H9 (cell line): ENCODE results near the gene PDCD4. TPM values are rescaled to one million over a fixed set of nuclear protein-coding genes. Genes with fewer than 3 reads are reported as not detected.

ENCODE experiments used
- DNase-seq: peaks from one replicate; pipeline ENCODE4 v3.0.0-alpha.2; 2017
- H2AFZ ChIP-seq: one replicate; pipeline ENCODE4 v1.6.1; 2013; ENCODE audit warnings: mild to moderate bottlenecking, low read length, control low read depth, moderate library complexity
- H2AK5ac ChIP-seq: 2 replicates; pipeline ENCODE4 v1.6.1; 2013; ENCODE audit warnings: low read length, control low read depth, mixed read lengths; ENCODE audit not compliant: insufficient read length
- H2BK120ac ChIP-seq: one replicate; pipeline ENCODE4 v1.6.1; 2013; ENCODE audit warnings: low read depth, mild to moderate bottlenecking, low read length, control low read depth, inconsistent platforms; ENCODE audit not compliant: poor library complexity, severe bottlenecking
- H2BK12ac ChIP-seq: 2 replicates; pipeline ENCODE4 v1.6.1; 2013; ENCODE audit warnings: low read length, control low read depth, mixed read lengths, low read depth; ENCODE audit not compliant: insufficient read length
- H2BK15ac ChIP-seq: 2 replicates; pipeline ENCODE4 v1.6.1; 2013; ENCODE audit warnings: low read depth, low read length, control low read depth
- H2BK20ac ChIP-seq: one replicate; pipeline ENCODE4 v1.6.1; 2013; ENCODE audit warnings: low read depth, mild to moderate bottlenecking, low read length, control low read depth, inconsistent platforms; ENCODE audit not compliant: poor library complexity, severe bottlenecking
- H2BK5ac ChIP-seq: 2 replicates; pipeline ENCODE4 v1.6.1; 2013; ENCODE audit warnings: low read length, control low read depth, mixed read lengths; ENCODE audit not compliant: insufficient read length
- H3K14ac ChIP-seq: 2 replicates; pipeline ENCODE4 v1.6.1; 2013; ENCODE audit warnings: low read length, control low read depth; ENCODE audit not compliant: insufficient read depth
- H3K18ac ChIP-seq: 2 replicates; pipeline ENCODE4 v1.6.1; 2013; ENCODE audit warnings: low read depth, mild to moderate bottlenecking, mixed read lengths, low read length, control low read depth; ENCODE audit not compliant: insufficient read length
- H3K23ac ChIP-seq: 2 replicates; pipeline ENCODE4 v1.6.1; 2013; ENCODE audit warnings: low read length, control low read depth, mixed read lengths, low read depth; ENCODE audit not compliant: insufficient read length
- H3K23me2 ChIP-seq: 2 replicates; pipeline ENCODE4 v1.6.1; 2013; ENCODE audit warnings: low read depth, mild to moderate bottlenecking, mixed read lengths, low read length, control low read depth; ENCODE audit not compliant: insufficient read length, poor library complexity, severe bottlenecking
- H3K27ac ChIP-seq: 2 replicates; pipeline ENCODE4 v1.5.1; 2013; ENCODE audit warnings: low read length, control low read depth, mixed read lengths, low read depth; ENCODE audit not compliant: insufficient read length
- H3K27me3 ChIP-seq: 2 replicates; pipeline ENCODE4 v1.6.1; 2013; ENCODE audit warnings: low read length, control low read depth, inconsistent platforms; ENCODE audit not compliant: insufficient read depth
- H3K4ac ChIP-seq: 2 replicates; pipeline ENCODE4 v1.6.1; 2013; ENCODE audit warnings: low read depth, mild to moderate bottlenecking, control low read depth, inconsistent platforms, low read length, moderate library complexity
- H3K4me1 ChIP-seq: 2 replicates; pipeline ENCODE4 v1.6.1; 2013; ENCODE audit warnings: low read length, control low read depth, inconsistent platforms; ENCODE audit not compliant: insufficient read depth
- H3K4me2 ChIP-seq: 2 replicates; pipeline ENCODE4 v1.6.1; 2013; ENCODE audit warnings: low read length, control low read depth, mixed read lengths; ENCODE audit not compliant: insufficient read length, insufficient read depth
- H3K56ac ChIP-seq: 2 replicates; pipeline ENCODE4 v1.6.1; 2013; ENCODE audit warnings: low read depth, mild to moderate bottlenecking, mixed read lengths, low read length, control low read depth; ENCODE audit not compliant: insufficient read length
- H3K79me1 ChIP-seq: 2 replicates; pipeline ENCODE4 v1.6.1; 2013; ENCODE audit warnings: low read depth, mild to moderate bottlenecking, moderate library complexity, low read length, control low read depth, inconsistent platforms; ENCODE audit not compliant: insufficient read depth, poor library complexity, severe bottlenecking
- H3K79me2 ChIP-seq: 2 replicates; pipeline ENCODE4 v1.6.1; 2013; ENCODE audit warnings: low read length, control low read depth, inconsistent platforms; ENCODE audit not compliant: insufficient read depth
- H3K9ac ChIP-seq: 2 replicates; pipeline ENCODE4 v1.6.1; 2013; ENCODE audit warnings: low read length, control low read depth, mixed read lengths; ENCODE audit not compliant: insufficient read length; ENCODE audit errors: extremely low read depth
- H3K9me3 ChIP-seq: one replicate; pipeline ENCODE4 v1.6.1; 2013; ENCODE audit warnings: low read depth, low read length, inconsistent platforms; ENCODE audit not compliant: control insufficient read depth
- H3T11ph ChIP-seq: one replicate; pipeline ENCODE4 v1.6.1; 2013; ENCODE audit warnings: mild to moderate bottlenecking, low read length, control low read depth, inconsistent platforms
- H4K20me1 ChIP-seq: one replicate; pipeline ENCODE4 v1.6.1; 2013; ENCODE audit not compliant: control insufficient read depth, insufficient read length, insufficient read depth
- H4K5ac ChIP-seq: 2 replicates; pipeline ENCODE4 v1.6.1; 2013; ENCODE audit warnings: low read depth, mild to moderate bottlenecking, mixed read lengths, low read length, control low read depth; ENCODE audit not compliant: insufficient read length
- H4K8ac ChIP-seq: replicated peaks from 2 replicates; pipeline ENCODE4 v1.6.1; 2013; ENCODE audit warnings: low read length, control low read depth, mixed read lengths, low read depth; ENCODE audit not compliant: insufficient read length
- H4K91ac ChIP-seq: 2 replicates; pipeline ENCODE4 v1.6.1; 2013; ENCODE audit warnings: low read depth, mild to moderate bottlenecking, moderate library complexity, mixed read lengths, low read length, control low read depth; ENCODE audit not compliant: insufficient read length
- H3K27ac Mint-ChIP-seq, 3 experiments: 2 replicates in 2 of 3; 3 replicates in 1 of 3; pipeline ENCODE4 v1.8.0; 2020 to 2021; ENCODE audit warnings: mixed read lengths in 3 of 3, mild to moderate bottlenecking in 1 of 3, moderate library complexity in 1 of 3
- H3K27me3 Mint-ChIP-seq: 2 replicates; pipeline ENCODE4 v1.8.0; 2021; ENCODE audit warnings: low read depth, mild to moderate bottlenecking, moderate library complexity, mixed read lengths
- H3K36me3 Mint-ChIP-seq, 3 experiments: 2 replicates in 2 of 3; 3 replicates in 1 of 3; pipeline ENCODE4 v1.8.0; 2020 to 2021; ENCODE audit warnings: low read depth in 3 of 3, mixed read lengths in 3 of 3; ENCODE audit not compliant: insufficient read depth in 1 of 3
- H3K4me1 Mint-ChIP-seq, 2 experiments: 2 replicates each; pipeline ENCODE4 v1.8.0; 2020; ENCODE audit warnings: mixed read lengths in 2 of 2
- H3K4me3 Mint-ChIP-seq, 2 experiments: 2 replicates in 1 of 2; 3 replicates in 1 of 2; pipeline ENCODE4 v1.8.0; 2020 to 2021; ENCODE audit warnings: mild to moderate bottlenecking in 2 of 2, mixed read lengths in 2 of 2, moderate library complexity in 1 of 2
- H3K9me3 Mint-ChIP-seq, 2 experiments: 2 replicates in 1 of 2; 3 replicates in 1 of 2; pipeline ENCODE4 v1.8.0; 2020; ENCODE audit warnings: mild to moderate bottlenecking in 2 of 2, mixed read lengths in 2 of 2, moderate library complexity in 1 of 2
- CTCF ChIP-seq: fragments of 200-600 bp; sonication (generic); conservative IDR thresholded peaks from 3 replicates; pipeline ENCODE4 v1.8.0; 2021; ENCODE audit warnings: antibody characterized with exemption, mild to moderate bottlenecking
- WGBS: extraction: QIAGEN DNeasy Blood & Tissue Kit; methylation state at CpG from one replicate; pipeline ENCODE4 v1.1.7; 2013; ENCODE audit warnings: missing lambda C conversion rate, low lambda C conversion rate, mixed read lengths; ENCODE audit not compliant: insufficient read length; ENCODE audit errors: extremely low coverage; 5-methylcytosine and 5-hydroxymethylcytosine counted together
- total RNA-seq: library from RNA; stranded (reverse); gene quantifications from 2 replicates; pipeline ENCODE4 v1.2.1, GENCODE V29; 2021

The PDCD4 gene
- total RNA-seq, 1 experiment from 2014 or later = 29.3 TPM

DNA sequence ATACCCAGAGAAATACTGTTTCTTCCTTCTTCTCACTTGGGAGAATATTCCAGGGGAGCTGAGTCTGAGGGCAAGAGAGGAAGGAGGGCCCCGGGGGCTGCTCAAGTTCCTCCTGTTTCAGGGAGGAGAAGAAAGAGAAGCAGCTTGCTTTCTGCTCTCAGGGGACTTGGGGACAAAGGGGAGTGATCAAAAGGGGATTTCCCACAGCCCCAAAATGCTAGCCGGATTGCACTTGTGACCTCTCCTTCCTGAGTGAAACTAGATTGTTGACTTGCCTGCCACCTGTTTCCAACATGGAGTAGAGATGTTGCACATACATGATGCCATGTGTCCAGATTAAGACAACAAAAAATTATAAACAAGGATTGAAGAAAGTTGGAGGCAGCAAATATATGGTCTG lies 28.7 kb upstream of the PDCD4 start:
- H3K9ac ChIP-seq = no peak overlapping the region
- no peak for DNase-seq
- no peak overlapping the region for H3K4me2 ChIP-seq
- no peak overlapping the region for H3K4ac ChIP-seq
- no CpG with 5 or more reads among the region's 2 CpGs for WGBS
- H3K4me1 ChIP-seq = no peaks in the 10 kb centered on the region
- H2AFZ ChIP-seq = no peak overlapping the region
- H3K18ac ChIP-seq = no peak overlapping the region
- no peak overlapping the region for H2BK120ac ChIP-seq
- H3T11ph ChIP-seq = no peak overlapping the region
- Mint-ChIP-seq H3K9me3 (0 out of 5 replicates have a peak, but pooled peaks cover 0 to 2% of the 10 kb centered on the region in 2 experiments), H3K27ac (no peak overlapping the region), H3K36me3 (no peaks in the 10 kb centered on the region; a peak in 1 of 7 replicates), H3K27me3 (no peaks in the 10 kb centered on the region), H3K4me3 (no peak overlapping the region), H3K4me1 (peaks cover 6 to 11% of the 10 kb centered on the region in 2 experiments; a peak in 3 of 4 replicates)
- no peak overlapping the region for H2BK12ac ChIP-seq
- H3K23ac ChIP-seq = no peak overlapping the region
- H3K79me2 ChIP-seq = no peaks in the 10 kb centered on the region
- no peak overlapping the region for H2BK5ac ChIP-seq
- no peak for TF ChIP-seq CTCF
- no peaks in the 10 kb centered on the region for H3K23me2 ChIP-seq
- no peaks in the 10 kb centered on the region for H3K27me3 ChIP-seq
- H4K8ac ChIP-seq = no peak overlapping the region
- no peak overlapping the region for H3K14ac ChIP-seq
- no peaks in the 10 kb centered on the region for H3K79me1 ChIP-seq
- no peak overlapping the region for H2BK20ac ChIP-seq
- no peaks in the 10 kb centered on the region for H3K9me3 ChIP-seq
- H3K56ac ChIP-seq = no peak overlapping the region
- no peaks in the 10 kb centered on the region for H4K20me1 ChIP-seq
- H2BK15ac ChIP-seq = no peak overlapping the region
- no peak overlapping the region for H2AK5ac ChIP-seq
- no peak overlapping the region for H3K27ac ChIP-seq
- H4K91ac ChIP-seq = no peak overlapping the region
- H4K5ac ChIP-seq = no peak overlapping the region
